Measurements from ENCODE around the gene RPS6KA2. TPM values are rescaled to one million over a fixed set of nuclear protein-coding genes. Genes with fewer than 3 reads are reported as not detected.

The RPS6KA2 gene
- total and polyA plus RNA-seq, 2 experiments from 2014 or later, result 12.5 to 25.3 TPM

GRCh38 chr6:166419717-166420116, 207.3 kb downstream of the RPS6KA2 start:
- H3K4me1 Mint-ChIP-seq, result peaks cover 6% of the 10 kb centered on the region; the same call in 2 of the 3 replicates
- no peaks in the 10 kb centered on the region for H3K4me1 ChIP-seq (ENCODE audit: insufficient read depth)
- H3K27me3 ChIP-seq (ENCODE audit: insufficient read depth), result no peaks in the 10 kb centered on the region
- H3F3A ChIP-seq (replicated peaks; ENCODE audit: low read depth), result no peaks in the 10 kb centered on the region
- no peak for ATAC-seq
- DNase-seq (ENCODE audit: low spot score), result no peak
- no peak overlapping the region for H3K4me3 Mint-ChIP-seq
- no peak overlapping the region for H3K4me2 ChIP-seq
- H3K9me3 Mint-ChIP-seq, result peaks cover 11% of the 10 kb centered on the region
- H3K27me3 Mint-ChIP-seq (ENCODE audit: insufficient read depth, low read depth, poor library complexity), result peaks cover 10% of the 10 kb centered on the region
- no peaks in the 10 kb centered on the region for H3K79me2 ChIP-seq (replicated peaks; ENCODE audit: insufficient read depth)
- no peak overlapping the region for H3K27ac Mint-ChIP-seq
- 0 out of 2 replicates have a peak, but pooled peaks cover 9% of the 10 kb centered on the region for H3K9me2 ChIP-seq (ENCODE audit: insufficient read depth)
- H3K27ac ChIP-seq (ENCODE audit: low read depth), result no peak overlapping the region
- H4K20me1 ChIP-seq (replicated peaks; ENCODE audit: insufficient read depth), result no peaks in the 10 kb centered on the region
- TF ChIP-seq, protein P1, sequence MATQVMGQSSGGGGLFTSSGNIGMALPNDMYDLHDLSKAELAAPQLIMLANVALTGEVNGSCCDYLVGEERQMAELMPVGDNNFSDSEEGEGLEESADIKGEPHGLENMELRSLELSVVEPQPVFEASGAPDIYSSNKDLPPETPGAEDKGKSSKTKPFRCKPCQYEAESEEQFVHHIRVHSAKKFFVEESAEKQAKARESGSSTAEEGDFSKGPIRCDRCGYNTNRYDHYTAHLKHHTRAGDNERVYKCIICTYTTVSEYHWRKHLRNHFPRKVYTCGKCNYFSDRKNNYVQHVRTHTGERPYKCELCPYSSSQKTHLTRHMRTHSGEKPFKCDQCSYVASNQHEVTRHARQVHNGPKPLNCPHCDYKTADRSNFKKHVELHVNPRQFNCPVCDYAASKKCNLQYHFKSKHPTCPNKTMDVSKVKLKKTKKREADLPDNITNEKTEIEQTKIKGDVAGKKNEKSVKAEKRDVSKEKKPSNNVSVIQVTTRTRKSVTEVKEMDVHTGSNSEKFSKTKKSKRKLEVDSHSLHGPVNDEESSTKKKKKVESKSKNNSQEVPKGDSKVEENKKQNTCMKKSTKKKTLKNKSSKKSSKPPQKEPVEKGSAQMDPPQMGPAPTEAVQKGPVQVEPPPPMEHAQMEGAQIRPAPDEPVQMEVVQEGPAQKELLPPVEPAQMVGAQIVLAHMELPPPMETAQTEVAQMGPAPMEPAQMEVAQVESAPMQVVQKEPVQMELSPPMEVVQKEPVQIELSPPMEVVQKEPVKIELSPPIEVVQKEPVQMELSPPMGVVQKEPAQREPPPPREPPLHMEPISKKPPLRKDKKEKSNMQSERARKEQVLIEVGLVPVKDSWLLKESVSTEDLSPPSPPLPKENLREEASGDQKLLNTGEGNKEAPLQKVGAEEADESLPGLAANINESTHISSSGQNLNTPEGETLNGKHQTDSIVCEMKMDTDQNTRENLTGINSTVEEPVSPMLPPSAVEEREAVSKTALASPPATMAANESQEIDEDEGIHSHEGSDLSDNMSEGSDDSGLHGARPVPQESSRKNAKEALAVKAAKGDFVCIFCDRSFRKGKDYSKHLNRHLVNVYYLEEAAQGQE (IDR thresholded peaks at IDR 0.05; ENCODE audit: unreplicated experiment), result no peak
- TF ChIP-seq NANOG (IDR thresholded peaks at IDR 0.05; ENCODE audit: borderline replicate concordance), result no peak
- TF ChIP-seq ZNF462 (CRISPR knock-in tag; IDR thresholded peaks at IDR 0.05), result no peak
- no peak for TF ChIP-seq ETS1 (IDR thresholded peaks at IDR 0.05)
- no peak for TF ChIP-seq EZH2phosphoT487 (IDR thresholded peaks at IDR 0.05; ENCODE audit: unreplicated experiment)
- TF ChIP-seq STAT1 (IDR thresholded peaks at IDR 0.05; ENCODE audit: unreplicated experiment), result no peak
- no peak for TF ChIP-seq ZNF114 (CRISPR knock-in tag; IDR thresholded peaks at IDR 0.05)
- no peak for TF ChIP-seq ZNF331 (CRISPR knock-in tag; IDR thresholded peaks at IDR 0.05; ENCODE audit: low read depth)
- TF ChIP-seq CREB1 (CRISPR knock-in tag; IDR thresholded peaks at IDR 0.05; ENCODE audit: low read depth), result no peak
- TF ChIP-seq EZH2 (IDR thresholded peaks at IDR 0.05; ENCODE audit: low read depth, unreplicated experiment), result no peak
- TF ChIP-seq JUNB (IDR thresholded peaks at IDR 0.05; ENCODE audit: unreplicated experiment), result no peak
- H3K36me3 ChIP-seq (ENCODE audit: insufficient read depth), result peaks cover 6% of the 10 kb centered on the region; the same call in 1 of the 2 replicates
- H3K36me3 Mint-ChIP-seq (ENCODE audit: low read depth), result peaks cover 62% of the 10 kb centered on the region
- no peak overlapping the region for H2AFZ ChIP-seq
- H3K4me3 ChIP-seq, result no peak overlapping the region
